ENCODE data around the gene P2RY6. TPM values are rescaled to one million over a fixed set of nuclear protein-coding genes. Genes with fewer than 3 reads are reported as not detected.

P2RY6 gene
- total RNA-seq, 2 donors from 2014 or later: 0.31 to 0.37 TPM

- Histone ChIP-seq H3K27me3 (ENCODE audit: control insufficient read depth, insufficient read depth, low read length, poor library complexity, severe bottlenecking) (no peaks in the 10 kb centered on the region), H3K27ac (ENCODE audit: low read depth, low read length) (peak overlapping the region; percentile 18), H3K36me3 (ENCODE audit: control insufficient read depth, insufficient read depth, low read length) (peaks cover 6% of the 10 kb centered on the region), H3K9ac (ENCODE audit: extremely low read depth, low read length, poor library complexity, severe bottlenecking) (peak overlapping the region; percentile 56), H3K4me3 (ENCODE audit: low read length) (peak overlapping the region; percentile 73), H3K9me3 (ENCODE audit: control insufficient read depth, low read length) (no peaks in the 10 kb centered on the region), H3K4me1 (ENCODE audit: control insufficient read depth, insufficient read depth, low read length) (peaks cover 12% of the 10 kb centered on the region)
- peaks cover 12% of the 10 kb centered on the region for H3K4me1 Mint-ChIP-seq
- peak overlapping the region; percentile 66 for H3K4me3 Mint-ChIP-seq
- H3K36me3 Mint-ChIP-seq (ENCODE audit: low read depth): peaks cover 5% of the 10 kb centered on the region
- TF ChIP-seq CTCF (conservative IDR thresholded peaks at IDR 0.05): no peak
- 7 to 17% methylated on average over 8 to 18 of the region's 18 CpGs for WGBS, 2 experiments (ENCODE audit: insufficient coverage in 1 of 2, insufficient read length in 1 of 2)
- DNase-seq: no peak
- H3K9me3 Mint-ChIP-seq: no peaks in the 10 kb centered on the region
- H3K27me3 Mint-ChIP-seq (ENCODE audit: insufficient read depth): peaks cover 16% of the 10 kb centered on the region
- peak overlapping the region; percentile 95 for H3K27ac Mint-ChIP-seq
Observed at GRCh38 chr11:73306977-73307322, 34.8 kb downstream of the P2RY6 start.

- Histone ChIP-seq H3K4me3 (ENCODE audit: low read length) (peak overlapping the region; percentile 86), H3K36me3 (ENCODE audit: control insufficient read depth, insufficient read depth, low read length) (peaks cover 6% of the 10 kb centered on the region), H3K9me3 (ENCODE audit: control insufficient read depth, low read length) (no peaks in the 10 kb centered on the region), H3K4me1 (ENCODE audit: control insufficient read depth, insufficient read depth, low read length) (peaks cover 12% of the 10 kb centered on the region), H3K27ac (ENCODE audit: low read depth, low read length) (peak overlapping the region; percentile 98), H3K27me3 (ENCODE audit: control insufficient read depth, insufficient read depth, low read length, poor library complexity, severe bottlenecking) (no peaks in the 10 kb centered on the region), H3K9ac (ENCODE audit: extremely low read depth, low read length, poor library complexity, severe bottlenecking) (peak overlapping the region; percentile 89)
- no peaks in the 10 kb centered on the region for H3K9me3 Mint-ChIP-seq
- peak; percentile 90 for TF ChIP-seq CTCF (conservative IDR thresholded peaks at IDR 0.05)
- peak overlapping the region; percentile 66 for H3K4me3 Mint-ChIP-seq
- H3K4me1 Mint-ChIP-seq: peaks cover 16% of the 10 kb centered on the region
- DNase-seq: peak; percentile 100
- peak overlapping the region; percentile 95 for H3K27ac Mint-ChIP-seq
- 0% methylated on average over 13 to 50 of the region's 56 CpGs for WGBS, 2 experiments (ENCODE audit: insufficient coverage in 1 of 2, insufficient read length in 1 of 2)
- peaks cover 14% of the 10 kb centered on the region for H3K27me3 Mint-ChIP-seq (ENCODE audit: insufficient read depth)
- peaks cover 7% of the 10 kb centered on the region for H3K36me3 Mint-ChIP-seq (ENCODE audit: low read depth)
Observed at GRCh38 chr11:73307323-73308002, 35.3 kb downstream of the P2RY6 start.

- Histone ChIP-seq H3K9me3 (ENCODE audit: control insufficient read depth, low read length) (no peaks in the 10 kb centered on the region), H3K4me1 (ENCODE audit: control insufficient read depth, insufficient read depth, low read length) (peaks cover 18% of the 10 kb centered on the region)
- H3K4me1 Mint-ChIP-seq: peaks cover 23% of the 10 kb centered on the region
Observed at GRCh38 chr11:73308003-73308960, 36.1 kb downstream of the P2RY6 start, which contains the start of gene ARHGEF17. Gene ARHGEF17, plus strand, starts transcription at chr11:73308276. Its CDS starts 363 bp downstream, at chr11:73308639.

More at GRCh38 chr11:73308003-73308960, 36.1 kb downstream of the P2RY6 start, which contains the start of gene ARHGEF17:
- peaks cover 6% of the 10 kb centered on the region for H3K36me3 ChIP-seq (ENCODE audit: control insufficient read depth, insufficient read depth, low read length)
- H3K4me3 ChIP-seq (ENCODE audit: low read length): peak within 1 kb of the TSS; percentile 86
- peak within 1 kb of the TSS; percentile 98 for H3K27ac ChIP-seq (ENCODE audit: low read depth, low read length)
- no peaks in the 10 kb centered on the region for H3K27me3 ChIP-seq (ENCODE audit: control insufficient read depth, insufficient read depth, low read length, poor library complexity, severe bottlenecking)
- DNase-seq: peak; percentile 96
- H3K27me3 Mint-ChIP-seq (ENCODE audit: insufficient read depth): peaks cover 13% of the 10 kb centered on the region
- peak within 1 kb of the TSS; percentile 66 for H3K4me3 Mint-ChIP-seq
- no peaks in the 10 kb centered on the region for H3K9me3 Mint-ChIP-seq
- peak within 1 kb of the TSS; percentile 89 for H3K9ac ChIP-seq (ENCODE audit: extremely low read depth, low read length, poor library complexity, severe bottlenecking)
- no peak for TF ChIP-seq CTCF (conservative IDR thresholded peaks at IDR 0.05)
- H3K36me3 Mint-ChIP-seq (ENCODE audit: low read depth): peaks cover 7% of the 10 kb centered on the region
- H3K27ac Mint-ChIP-seq: peak within 1 kb of the TSS; percentile 95
- WGBS, 2 experiments (ENCODE audit: insufficient coverage in 1 of 2, insufficient read length in 1 of 2): 0 to 1% methylated on average over 56 to 105 of the region's 105 CpGs
